IPS-NIHi7 (cell line): ENCODE measurements around the gene ID3.
"Not testable (repeated sequence)": the region's sequence is repeated elsewhere in the genome, so short reads cannot be mapped to it uniquely, and the experiment has no call there.

Experiments used
- DNase-seq: peaks from one replicate; pipeline ENCODE4 v3.0.0; 2012; ENCODE audit warnings: mixed read lengths; ENCODE audit errors: extremely low spot score

The ID3 gene

GRCh38 chr1:23553231-23554126, 5.8 kb downstream of the ID3 start:
- DNase-seq: no peak

- DNase-seq: no peak
These were observed 7.5 kb downstream of the ID3 start for GRCh38 chr1:23551849-23552248.

- DNase-seq: no peak
These were observed 10.6 kb downstream of the ID3 start for GRCh38 chr1:23548704-23549143.

GRCh38 chr1:23546897-23547584, 12.3 kb downstream of the ID3 start:
- no peak for DNase-seq

GRCh38 chr1:23545851-23546250, 13.4 kb downstream of the ID3 start:
- no peak for DNase-seq

GRCh38 chr1:23544444-23545389, 14.6 kb downstream of the ID3 start:
- peak; percentile 76 for DNase-seq

- no peak for DNase-seq
These were observed 15.4 kb downstream of the ID3 start for GRCh38 chr1:23543707-23544443.

GRCh38 chr1:23542940-23543339, 16.4 kb downstream of the ID3 start:
- DNase-seq: not testable (repeated sequence)

GRCh38 chr1:23539698-23540266, 19.5 kb downstream of the ID3 start:
- peak; percentile 92 for DNase-seq

- DNase-seq: no peak
These were observed 21.9 kb downstream of the ID3 start for GRCh38 chr1:23537296-23537973.

- no peak for DNase-seq
These were observed 25.9 kb downstream of the ID3 start for GRCh38 chr1:23533246-23534023.

- no peak for DNase-seq
These were observed 27.7 kb downstream of the ID3 start for GRCh38 chr1:23531562-23532094.

GRCh38 chr1:23530747-23531561, 28.3 kb downstream of the ID3 start, which contains the start of gene E2F2:
Gene E2F2 (minus strand): TSS chr1:23531233. CDS start chr1:23530793, 440 bp downstream.
- DNase-seq: peak; percentile 95

- DNase-seq: no peak
These were observed 29.1 kb downstream of the ID3 start for GRCh38 chr1:23530087-23530746.

- no peak for DNase-seq
These were observed 29.9 kb downstream of the ID3 start for GRCh38 chr1:23529146-23530086.

GRCh38 chr1:23528250-23528978, 30.9 kb downstream of the ID3 start:
- DNase-seq: no peak
